HepG2 (cell line): ENCODE results near the gene DGKB. TPM values are rescaled to one million over a fixed set of nuclear protein-coding genes. Genes with fewer than 3 reads are reported as not detected.

Experiments used
- ATAC-seq: fragments of 200-7000 bp; cut with Tn5 transposase; 3 replicates; pipeline ENCODE4 v1.9.1; 2020; ENCODE audit warnings: mild to moderate bottlenecking, moderate library complexity
- BruUV-seq: library from RNA; stranded (reverse); fragments of 400-500 nt; replicated peaks from 2 replicates; lab custom pipeline; 2021; lab: Mats Ljungman, UMichigan
- CTCF ChIA-PET: fragments of 300-600 bp; formaldehyde crosslinking; extraction: SDS; loops from one replicate; lab custom pipeline; 2021; ENCODE audit warnings: low total read pairs, inconsistent platforms, low intra/inter-chr PET ratio; lab: Yijun Ruan, JAX
- POLR2A ChIA-PET: fragments of 350-600 bp; sonication (Branson Sonifier 250); formaldehyde crosslinking; loops from one replicate; lab custom pipeline; 2020; ENCODE audit warnings: antibody characterized with exemption, inconsistent platforms; lab: Yijun Ruan, JAX
- DNase-seq: peaks from one replicate; pipeline ENCODE4 v3.0.0-alpha.2; 2015; ENCODE audit warnings: low spot score
- FAIRE-seq: peaks from 3 replicates; lab custom pipeline; 2011; peaks lifted over from hg19 to GRCh38; lab: Jason Lieb, UNC
- H2AFZ ChIP-seq: one replicate; pipeline ENCODE4 v1.6.1; 2011; ENCODE audit warnings: low read length, inconsistent platforms
- H3K27ac ChIP-seq: fragments of 300-600 bp; 3 replicates; pipeline ENCODE4 v1.8.0; 2011; ENCODE audit warnings: mixed run types, mild to moderate bottlenecking, mixed read lengths, low read length, inconsistent platforms; ENCODE audit not compliant: insufficient read depth; ENCODE audit errors: extremely low read length
- H3K27me3 ChIP-seq, 2 experiments: fragments of 200-600 bp in 1 of 2; 2 replicates in 1 of 2; 3 replicates in 1 of 2; pipeline versions ENCODE4 v1.6.0 to v1.8.0; 2011; ENCODE audit warnings: low read length in 2 of 2, mild to moderate bottlenecking in 2 of 2, moderate library complexity in 2 of 2, inconsistent platforms in 1 of 2; ENCODE audit not compliant: insufficient read depth in 2 of 2, control insufficient read depth in 1 of 2
- H3K36me3 ChIP-seq, 2 experiments: fragments of 200-600 bp in 1 of 2; replicated peaks in 1 of 2; 2 replicates in 1 of 2; 3 replicates in 1 of 2; pipeline versions ENCODE4 v1.5.1 to v1.8.0; 2011; ENCODE audit warnings: low read length in 2 of 2, inconsistent platforms in 1 of 2; ENCODE audit not compliant: insufficient read depth in 2 of 2, control insufficient read depth in 1 of 2
- H3K4me1 ChIP-seq: 2 replicates; pipeline ENCODE4 v1.5.1; 2012; ENCODE audit warnings: low read length, inconsistent platforms; ENCODE audit not compliant: insufficient read depth
- H3K4me2 ChIP-seq: 2 replicates; pipeline ENCODE4 v1.6.0; 2011; ENCODE audit warnings: low read depth, low read length, inconsistent platforms
- H3K4me3 ChIP-seq, 3 experiments: fragments of 200-600 bp in 1 of 3; sonication (generic), shearing (Covaris generic) in 1 of 3; replicated peaks in 1 of 3; 2 replicates each; pipeline ENCODE4 v1.5.1; 2011 to 2016; ENCODE audit warnings: low read length in 3 of 3, inconsistent platforms in 2 of 3, low read depth in 2 of 3, mild to moderate bottlenecking in 2 of 3, control low read depth in 1 of 3, mixed read lengths in 1 of 3; ENCODE audit not compliant: insufficient read depth in 1 of 3
- H3K79me2 ChIP-seq: one replicate; pipeline ENCODE4 v1.6.1; 2011; ENCODE audit warnings: low read length, inconsistent platforms; ENCODE audit not compliant: insufficient read depth
- H3K9ac ChIP-seq: 2 replicates; pipeline ENCODE4 v1.6.0; 2011; ENCODE audit warnings: mild to moderate bottlenecking, low read depth, low read length, inconsistent platforms; ENCODE audit not compliant: insufficient read depth
- H3K9me3 ChIP-seq: 2 replicates; pipeline ENCODE4 v1.5.1; 2012; ENCODE audit warnings: mild to moderate bottlenecking, low read length
- H4K20me1 ChIP-seq: 2 replicates; pipeline ENCODE4 v1.6.0; 2011; ENCODE audit warnings: inconsistent platforms, mild to moderate bottlenecking, low read length, moderate library complexity; ENCODE audit not compliant: insufficient read depth
- ATF6 ChIP-seq: sonication (generic); formaldehyde crosslinking; conservative IDR thresholded peaks from 2 replicates; pipeline ENCODE4 v1.4.0; 2020; ENCODE audit warnings: missing genetic modification reagents
- MLLT10 ChIP-seq: sonication (generic); formaldehyde crosslinking; IDR thresholded peaks from 2 replicates; pipeline ENCODE4 v1.4.0; 2020; ENCODE audit warnings: missing genetic modification reagents
- PITX1 ChIP-seq: sonication (generic); formaldehyde crosslinking; IDR thresholded peaks from 2 replicates; pipeline ENCODE4 v1.5.1; 2020; ENCODE audit warnings: mild to moderate bottlenecking, missing genetic modification reagents
- PPARG ChIP-seq: conservative IDR thresholded peaks from 2 replicates; pipeline ENCODE4 v1.6.1; 2016; ENCODE audit warnings: missing biosample characterization, missing genetic modification reagents
- ZNF432 ChIP-seq: sonication (generic); formaldehyde crosslinking; IDR thresholded peaks from 2 replicates; pipeline ENCODE4 v1.5.0; 2020; ENCODE audit warnings: missing genetic modification reagents, mild to moderate bottlenecking, borderline replicate concordance
- ZNF564 ChIP-seq: sonication (generic); formaldehyde crosslinking; IDR thresholded peaks from 2 replicates; pipeline ENCODE4 v1.8.1; 2023; ENCODE audit warnings: mild to moderate bottlenecking, missing genetic modification reagents
- ZNF672 ChIP-seq: sonication (generic); formaldehyde crosslinking; IDR thresholded peaks from 2 replicates; pipeline ENCODE4 v1.8.1; 2022; ENCODE audit warnings: missing genetic modification reagents
- WGBS: methylation state at CpG from one replicate; pipeline ENCODE4 v1.1.6; 2017; ENCODE audit warnings: low lambda C conversion rate; 5-methylcytosine and 5-hydroxymethylcytosine counted together
- in situ Hi-C: cut with HindIII; loops from 2 replicates; pipeline ENCODE4 v1.10.0; 2017; ENCODE audit warnings: low pct_unique_long_range_greater_than_20kb; ENCODE audit not compliant: extremely low pct_ligation_motif_present
- intact Hi-C: fragments of 100-400 bp; cut with micrococcal nuclease; formaldehyde crosslinking; loops from one replicate; pipeline ENCODE4 v1.10.0; 2022; ENCODE audit not compliant: unreplicated experiment
- polyA plus RNA-seq, 8 experiments: library from polyadenylated mRNA; depleted of rRNA in 3 of 8; stranded (reverse) in 7 of 8; unstranded in 1 of 8; fragments of >200 nt; fragmentation: Illumina TruSeq in 4 of 8; extraction: Trizol in 4 of 8; gene quantifications; 2 replicates each; pipeline versions ENCODE4 v1.2.1 to v1.2.3, GENCODE V29; 2011 to 2016; ENCODE audit warnings: low read depth in 4 of 8, missing spikeins in 1 of 8, mixed read lengths in 1 of 8; ENCODE audit not compliant: insufficient read depth in 1 of 8
- total RNA-seq, 5 experiments: library from RNA; depleted of rRNA; stranded (reverse); fragments of >200 nt; fragmentation: Illumina TruSeq; extraction: Trizol; gene quantifications; 2 replicates each; pipeline ENCODE4 v1.2.3, GENCODE V29; 2016; ENCODE audit warnings: low read depth in 1 of 5
- TF ChIP-seq, protein P1 (sequence below): sonication (generic); formaldehyde crosslinking; IDR thresholded peaks from 2 replicates; pipeline ENCODE4 v1.4.0; 2020; ENCODE audit warnings: missing genetic modification reagents

The DGKB gene
- total and polyA plus RNA-seq, 2 of the 13 experiments (the other 11 are each of a cell fraction or from before 2014, with no cell fraction given): not detected

DNA sequence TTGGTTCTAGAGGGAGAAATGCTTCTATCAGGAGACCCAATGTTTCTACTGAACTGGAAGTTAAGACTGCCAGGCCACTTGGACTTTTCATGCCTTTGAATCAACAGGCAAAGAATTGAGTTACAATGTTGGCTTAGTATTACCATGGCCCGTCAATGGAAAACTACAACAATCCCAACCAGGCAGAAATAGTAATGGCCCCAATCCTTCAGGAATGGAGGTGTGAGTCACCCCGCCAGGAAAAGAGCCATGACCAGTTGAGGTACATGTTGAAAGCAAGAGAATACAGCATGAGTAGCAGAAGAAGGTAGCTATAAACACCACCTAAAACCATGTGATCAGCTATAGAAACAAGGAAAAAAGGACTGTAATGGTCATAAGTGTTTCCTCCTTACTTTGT, 101.9 kb downstream of the DGKB start:
- in situ Hi-C loops: no loop called here
- ATAC-seq (no peak), DNase-seq (no peak), FAIRE-seq (no peak)
- TF ChIP-seq ZNF672 (CRISPR knock-in tag) (no peak), MLLT10 (no peak), PPARG (CRISPR knock-in tag) (no peak), PITX1 (CRISPR knock-in tag) (no peak), ZNF564 (CRISPR knock-in tag) (no peak), ZNF432 (CRISPR knock-in tag) (no peak), ATF6 (no peak)
- TF ChIP-seq, protein P1, sequence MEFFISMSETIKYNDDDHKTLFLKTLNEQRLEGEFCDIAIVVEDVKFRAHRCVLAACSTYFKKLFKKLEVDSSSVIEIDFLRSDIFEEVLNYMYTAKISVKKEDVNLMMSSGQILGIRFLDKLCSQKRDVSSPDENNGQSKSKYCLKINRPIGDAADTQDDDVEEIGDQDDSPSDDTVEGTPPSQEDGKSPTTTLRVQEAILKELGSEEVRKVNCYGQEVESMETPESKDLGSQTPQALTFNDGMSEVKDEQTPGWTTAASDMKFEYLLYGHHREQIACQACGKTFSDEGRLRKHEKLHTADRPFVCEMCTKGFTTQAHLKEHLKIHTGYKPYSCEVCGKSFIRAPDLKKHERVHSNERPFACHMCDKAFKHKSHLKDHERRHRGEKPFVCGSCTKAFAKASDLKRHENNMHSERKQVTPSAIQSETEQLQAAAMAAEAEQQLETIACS (CRISPR knock-in tag): no peak
- Histone ChIP-seq H3K9ac (no peak overlapping the region), H3K36me3 (no peaks in the 10 kb centered on the region), H4K20me1 (no peaks in the 10 kb centered on the region), H3K4me1 (no peaks in the 10 kb centered on the region), H3K27me3 (no peaks in the 10 kb centered on the region), H3K79me2 (no peaks in the 10 kb centered on the region), H2AFZ (no peak overlapping the region), H3K4me2 (no peak overlapping the region), H3K27ac (no peak overlapping the region), H3K4me3 (no peak overlapping the region), H3K9me3 (peaks cover 61% of the 10 kb centered on the region)
- WGBS: 66% methylated on average over 2 of the region's 2 CpGs
- ChIA-PET CTCF (no interaction called here), POLR2A (no interaction called here)
- intact Hi-C loops: no loop called here
- no TSS peak for BruUV-seq
